ELF-1 (cell line): Measurements from ENCODE around the gene CALML6.
A peak's percentile ranks its signal among the peaks of the same experiment; 100 is the strongest.
"Not testable (repeated sequence)": the region's sequence is repeated elsewhere in the genome, so short reads cannot be mapped to it uniquely, and the experiment has no call there.

Source experiments
- DNase-seq: peaks from one replicate; pipeline ENCODE4 v3.0.0-alpha.2; 2016; ENCODE audit warnings: low read depth, low spot score

CALML6 gene

GRCh38 chr1:1914971-1915692, at the start of gene CALML6:
TSS of gene CALML6 (plus strand) at chr1:1915260. CDS start at chr1:1915281, 21 bp downstream.
- DNase-seq: no peak

GRCh38 chr1:1867164-1867563, 47.9 kb upstream of the CALML6 start:
- no peak for DNase-seq

GRCh38 chr1:1869469-1869868, 45.6 kb upstream of the CALML6 start:
- DNase-seq: no peak

- no peak for DNase-seq
Measured at GRCh38 chr1:1872329-1872994, 42.6 kb upstream of the CALML6 start.

- DNase-seq: no peak
Measured at GRCh38 chr1:1873186-1873585, 41.9 kb upstream of the CALML6 start.

- DNase-seq: no peak
Measured at GRCh38 chr1:1874901-1875300, 40.2 kb upstream of the CALML6 start.

GRCh38 chr1:1875932-1876331, 39.1 kb upstream of the CALML6 start:
- DNase-seq: no peak

GRCh38 chr1:1876335-1876930, 38.6 kb upstream of the CALML6 start:
- DNase-seq: no peak

GRCh38 chr1:1877865-1878436, 37.1 kb upstream of the CALML6 start:
- DNase-seq: no peak

- DNase-seq: no peak
Measured at GRCh38 chr1:1879942-1880341, 35.1 kb upstream of the CALML6 start.

GRCh38 chr1:1880617-1881312, 34.3 kb upstream of the CALML6 start:
- no peak for DNase-seq

GRCh38 chr1:1881727-1882126, 33.3 kb upstream of the CALML6 start:
- no peak for DNase-seq

- peak; percentile 35 for DNase-seq
Measured at GRCh38 chr1:1883092-1883873, 31.8 kb upstream of the CALML6 start.

- DNase-seq: not testable (repeated sequence)
Measured at GRCh38 chr1:1883890-1884289, 31.2 kb upstream of the CALML6 start.

- DNase-seq: peak; percentile 34
Measured at GRCh38 chr1:1889090-1889750, 25.8 kb upstream of the CALML6 start.

GRCh38 chr1:1889847-1890505, 25.1 kb upstream of the CALML6 start:
- DNase-seq: no peak

GRCh38 chr1:1890506-1891348, 24.3 kb upstream of the CALML6 start, which contains the start of gene GNB1:
TSS of gene GNB1 (minus strand) at chr1:1891087. CDS start at chr1:1825453, 65,634 bp downstream.
- peak; percentile 86 for DNase-seq

GRCh38 chr1:1891349-1892078, 23.5 kb upstream of the CALML6 start:
- DNase-seq: peak; percentile 54
